C4-2B (cell line): Measurements from ENCODE around the gene RNLS.

Source experiments
- H3K27ac ChIP-seq: fragments of 450-650 bp; 2 replicates; pipeline ENCODE4 v1.5.1; 2017
- CTCF ChIP-seq: fragments of 450-650 bp; conservative IDR thresholded peaks from 2 replicates; pipeline ENCODE4 v1.5.1; 2017; ENCODE audit warnings: mild to moderate bottlenecking
- ZFX ChIP-seq: fragments of 450-650 bp; IDR thresholded peaks from 2 replicates; pipeline ENCODE4 v1.6.1; 2017

RNLS gene

GRCh38 chr10:88270061-88270808 is 312.9 kb downstream of the RNLS start:
- H3K27ac ChIP-seq: no peak overlapping the region
- TF ChIP-seq CTCF (no peak), ZFX (no peak)

GRCh38 chr10:88262591-88263234 is 320.4 kb downstream of the RNLS start:
- no peak overlapping the region for H3K27ac ChIP-seq
- no peak for TF ChIP-seq CTCF
- no peak for TF ChIP-seq ZFX

GRCh38 chr10:88261152-88261551 is 322.0 kb downstream of the RNLS start:
- TF ChIP-seq ZFX (no peak), CTCF (no peak)
- no peak overlapping the region for H3K27ac ChIP-seq

- H3K27ac ChIP-seq: no peak overlapping the region
- TF ChIP-seq CTCF (no peak), ZFX (no peak)
These were observed 322.6 kb downstream of the RNLS start for GRCh38 chr10:88260329-88261051.

GRCh38 chr10:88259381-88259780 is 323.7 kb downstream of the RNLS start:
- TF ChIP-seq CTCF (no peak), ZFX (no peak)
- H3K27ac ChIP-seq: no peak overlapping the region

GRCh38 chr10:88256886-88257285 is 326.2 kb downstream of the RNLS start:
- no peak for TF ChIP-seq ZFX
- no peak for TF ChIP-seq CTCF
- H3K27ac ChIP-seq: no peak overlapping the region
